Measurements from ENCODE around the gene PREX1. TPM values are rescaled to one million over a fixed set of nuclear protein-coding genes. Genes with fewer than 3 reads are reported as not detected.

Gene PREX1
- total and polyA plus RNA-seq, 9 donors: 3.8 to 13.6 (median 6.7) TPM

DNA sequence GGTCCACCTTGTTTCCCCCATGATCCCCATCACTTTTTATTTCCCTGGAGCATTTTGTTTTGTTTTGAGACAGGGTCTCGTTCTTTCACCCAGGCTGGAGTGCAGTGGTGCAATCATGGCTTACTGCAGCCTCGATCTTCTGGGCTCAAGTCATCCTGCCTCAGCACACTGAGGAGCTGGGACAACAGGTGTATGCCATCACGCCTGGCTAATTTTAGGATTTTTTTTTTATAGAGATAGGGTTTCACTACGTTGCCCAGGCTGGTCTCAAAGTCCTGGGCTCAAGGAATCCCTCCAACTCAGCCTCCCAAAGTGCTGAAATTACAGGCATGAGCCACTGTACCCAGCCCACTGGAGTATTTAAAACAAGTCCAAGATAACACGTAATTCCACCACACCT lies 179.9 kb downstream of the PREX1 start:
- H3K4me1 ChIP-seq (ENCODE audit: insufficient read depth): no peaks in the 10 kb centered on the region
- no peaks in the 10 kb centered on the region for H3K36me3 ChIP-seq
- H3K27me3 ChIP-seq: no peaks in the 10 kb centered on the region
- H3K4me3 ChIP-seq: no peak overlapping the region
- no peak for DNase-seq
- intact Hi-C loops (cut with DNase I): no loop called here
- 65 to 74% (median 71%) methylated on average over 5 of the region's 5 CpGs for WGBS, 3 donors
- H3K9me3 ChIP-seq: no peaks in the 10 kb centered on the region
- H3K27ac ChIP-seq: no peak overlapping the region
- TF ChIP-seq, protein P1, sequence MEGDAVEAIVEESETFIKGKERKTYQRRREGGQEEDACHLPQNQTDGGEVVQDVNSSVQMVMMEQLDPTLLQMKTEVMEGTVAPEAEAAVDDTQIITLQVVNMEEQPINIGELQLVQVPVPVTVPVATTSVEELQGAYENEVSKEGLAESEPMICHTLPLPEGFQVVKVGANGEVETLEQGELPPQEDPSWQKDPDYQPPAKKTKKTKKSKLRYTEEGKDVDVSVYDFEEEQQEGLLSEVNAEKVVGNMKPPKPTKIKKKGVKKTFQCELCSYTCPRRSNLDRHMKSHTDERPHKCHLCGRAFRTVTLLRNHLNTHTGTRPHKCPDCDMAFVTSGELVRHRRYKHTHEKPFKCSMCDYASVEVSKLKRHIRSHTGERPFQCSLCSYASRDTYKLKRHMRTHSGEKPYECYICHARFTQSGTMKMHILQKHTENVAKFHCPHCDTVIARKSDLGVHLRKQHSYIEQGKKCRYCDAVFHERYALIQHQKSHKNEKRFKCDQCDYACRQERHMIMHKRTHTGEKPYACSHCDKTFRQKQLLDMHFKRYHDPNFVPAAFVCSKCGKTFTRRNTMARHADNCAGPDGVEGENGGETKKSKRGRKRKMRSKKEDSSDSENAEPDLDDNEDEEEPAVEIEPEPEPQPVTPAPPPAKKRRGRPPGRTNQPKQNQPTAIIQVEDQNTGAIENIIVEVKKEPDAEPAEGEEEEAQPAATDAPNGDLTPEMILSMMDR (IDR thresholded peaks at IDR 0.05): no peak
- TF ChIP-seq EP300 (IDR thresholded peaks at IDR 0.05) (no peak), POLR2A (IDR thresholded peaks at IDR 0.05) (no peak)

DNA sequence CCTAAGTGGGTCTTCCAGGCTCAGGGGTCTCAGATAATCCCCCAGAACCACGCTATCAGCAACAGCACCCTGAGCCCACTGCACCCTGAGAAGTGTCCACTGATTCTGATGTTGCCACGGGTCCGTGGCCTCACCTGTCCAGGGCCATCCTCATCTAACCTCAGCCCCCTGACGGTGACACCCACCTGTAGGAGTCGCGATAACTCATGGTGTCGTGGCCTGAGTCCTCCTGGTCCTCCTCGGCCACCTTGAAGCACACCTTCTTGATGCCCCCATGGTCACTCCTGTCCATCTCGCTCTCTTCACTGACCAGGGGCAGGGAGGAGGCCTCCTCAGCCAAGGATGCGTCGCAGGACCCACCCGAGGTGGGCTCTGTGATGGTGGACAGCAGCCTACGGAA lies 182.1 kb downstream of the PREX1 start:
- no peaks in the 10 kb centered on the region for H3K9me3 ChIP-seq
- H3K27me3 ChIP-seq: no peaks in the 10 kb centered on the region
- 84 to 93% (median 88%) methylated on average over 13 of the region's 13 CpGs for WGBS, 3 donors
- H3K4me3 ChIP-seq: no peak overlapping the region
- no peaks in the 10 kb centered on the region for H3K36me3 ChIP-seq
- TF ChIP-seq POLR2A (IDR thresholded peaks at IDR 0.05) (no peak), EP300 (IDR thresholded peaks at IDR 0.05) (no peak)
- TF ChIP-seq, protein P1 (IDR thresholded peaks at IDR 0.05): no peak
- no peak for DNase-seq
- intact Hi-C loops (cut with DNase I): no loop called here
- H3K27ac ChIP-seq: no peak overlapping the region
- H3K4me1 ChIP-seq (ENCODE audit: insufficient read depth): no peaks in the 10 kb centered on the region

DNA sequence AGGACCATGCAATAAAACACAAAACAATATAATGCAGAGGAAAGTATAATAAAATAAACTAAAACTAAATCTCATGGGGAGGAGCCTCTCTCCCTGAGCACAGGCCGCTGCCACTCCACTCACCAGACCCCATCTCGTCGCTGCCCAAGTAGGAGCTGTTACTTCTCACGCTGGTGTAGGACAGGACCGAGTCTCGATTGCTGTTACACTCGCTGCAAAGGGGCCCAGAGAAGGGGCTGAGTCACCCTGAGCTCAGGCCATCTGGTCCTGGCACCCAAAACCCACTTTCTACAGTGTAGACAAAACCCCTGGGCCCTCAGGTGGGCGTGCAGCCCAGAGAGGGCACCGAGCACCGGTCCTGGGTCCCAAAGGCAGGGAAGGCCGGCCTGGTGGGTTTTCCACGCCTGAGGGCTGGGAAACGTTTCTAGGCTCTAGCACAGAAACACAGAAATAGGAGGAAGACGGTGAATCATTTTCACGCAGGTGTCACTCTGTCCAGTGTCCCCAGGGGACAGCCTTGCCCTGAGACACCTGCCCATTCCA lies 183.4 kb downstream of the PREX1 start:
- intact Hi-C loops (cut with DNase I): no loop called here
- no peak overlapping the region for H3K4me3 ChIP-seq
- TF ChIP-seq, protein P1 (IDR thresholded peaks at IDR 0.05): no peak
- TF ChIP-seq POLR2A (IDR thresholded peaks at IDR 0.05): no peak
- H3K4me1 ChIP-seq (ENCODE audit: insufficient read depth): no peaks in the 10 kb centered on the region
- H3K27me3 ChIP-seq: no peaks in the 10 kb centered on the region
- H3K9me3 ChIP-seq: no peaks in the 10 kb centered on the region
- 87 to 90% (median 88%) methylated on average over 15 of the region's 15 CpGs for WGBS, 3 donors
- H3K36me3 ChIP-seq: no peaks in the 10 kb centered on the region
- H3K27ac ChIP-seq: no peak overlapping the region
- DNase-seq: no peak

DNA sequence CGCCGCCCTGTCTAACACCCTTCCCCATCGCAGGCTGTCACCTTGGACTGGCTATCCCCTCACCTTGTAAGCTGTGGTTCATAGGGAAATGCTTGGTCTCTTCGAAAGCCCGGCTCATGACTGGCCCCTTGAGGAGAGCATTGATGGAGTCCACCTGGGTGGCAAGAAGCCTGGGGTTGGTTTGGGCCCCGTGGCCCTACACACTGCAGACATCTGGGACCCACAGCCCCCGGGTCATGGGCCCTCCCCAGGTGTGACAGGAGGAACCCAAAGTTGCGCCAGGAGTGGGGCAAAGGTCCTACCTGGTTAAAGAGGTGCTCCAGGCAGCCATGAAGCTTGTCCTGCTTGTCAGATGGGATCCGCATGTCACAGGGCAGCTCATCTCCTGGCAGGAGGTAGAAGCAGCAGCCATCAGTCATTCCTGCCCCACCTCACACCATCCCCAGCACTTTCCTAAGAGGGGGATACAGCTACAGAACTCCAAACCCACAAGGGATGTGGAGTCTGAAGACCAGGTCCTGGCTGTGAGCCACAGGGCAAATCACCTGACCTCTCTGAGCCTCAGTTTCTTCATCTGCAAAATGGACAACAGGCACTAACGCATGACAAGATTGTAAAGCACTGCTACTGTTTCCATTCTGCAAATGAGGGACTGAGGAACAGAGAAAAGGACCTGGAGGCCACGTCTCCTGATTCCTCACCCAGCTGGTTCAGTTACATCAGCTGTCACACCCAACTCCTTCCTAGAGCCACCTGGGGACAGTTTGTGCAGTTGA lies 185.5 kb downstream of the PREX1 start:
- 94 to 96% (median 94%) methylated on average over 11 of the region's 11 CpGs for WGBS, 3 donors
- Histone ChIP-seq H3K4me3 (no peak overlapping the region), H3K27me3 (no peaks in the 10 kb centered on the region), H3K4me1 (ENCODE audit: insufficient read depth) (no peaks in the 10 kb centered on the region), H3K27ac (no peak overlapping the region), H3K36me3 (no peaks in the 10 kb centered on the region), H3K9me3 (no peaks in the 10 kb centered on the region)
- no peak for TF ChIP-seq POLR2A (IDR thresholded peaks at IDR 0.05)
- TF ChIP-seq, protein P1 (IDR thresholded peaks at IDR 0.05): no peak
- no peak for TF ChIP-seq EP300 (IDR thresholded peaks at IDR 0.05)
- intact Hi-C loops (cut with DNase I): no loop called here
- DNase-seq: no peak

All from ovary (tissue), 9 donors.